Activated T-cell treated with anti-CD3 and anti-CD28 coated beads for 4 hours (primary cell): Measurements from ENCODE around the gene AMY2B.
"Not testable (repeated sequence)": the region's sequence is repeated elsewhere in the genome, so short reads cannot be mapped to it uniquely, and the experiment has no call there.

Experiments
- DNase-seq: peaks from one replicate; pipeline ENCODE4 v3.0.0-alpha.2; 2020

The AMY2B gene

DNA sequence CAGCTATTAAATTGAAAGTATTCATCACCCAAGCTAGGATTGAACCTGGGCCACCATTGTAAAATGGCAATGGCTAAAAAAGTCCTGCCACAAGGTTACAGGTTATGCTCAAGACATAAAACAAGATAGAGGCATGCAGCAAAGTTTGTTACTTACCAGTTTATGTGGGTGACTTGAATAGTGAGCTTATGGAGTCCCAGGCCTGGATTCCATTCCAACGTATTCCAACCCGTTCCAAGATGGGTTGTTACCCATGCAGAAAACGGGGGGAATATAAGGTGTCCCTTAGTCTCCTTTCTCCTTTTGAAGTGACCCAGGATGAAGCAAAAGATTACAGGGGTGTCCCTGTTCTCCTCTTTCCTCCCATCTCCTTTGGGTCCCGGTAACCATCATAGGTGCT lies 56.0 kb downstream of the AMY2B start:
- not testable (repeated sequence) for DNase-seq
